ENCODE data around the gene ZBED4.

DNA sequence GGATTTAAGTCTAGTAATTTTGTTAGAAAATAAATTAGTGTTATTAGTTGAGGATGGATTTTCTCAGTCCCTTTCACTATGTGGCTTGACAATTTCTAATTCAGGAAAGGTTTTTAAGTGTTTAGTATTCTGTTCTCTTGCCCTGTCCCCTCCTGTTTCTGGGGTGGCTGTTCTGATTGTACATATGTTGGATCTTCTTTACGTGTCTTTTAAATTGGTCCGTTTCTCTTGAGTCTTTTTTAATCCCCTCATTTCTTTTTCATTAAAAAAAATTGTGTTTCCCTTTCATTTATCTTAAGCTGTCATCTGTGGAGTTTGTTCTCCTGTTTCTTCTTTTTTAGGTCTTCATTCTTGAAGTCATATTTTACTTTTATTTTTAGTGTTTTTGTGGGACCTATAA is 12.5 kb downstream of the ZBED4 start:
- TF ChIP-seq, protein P1, sequence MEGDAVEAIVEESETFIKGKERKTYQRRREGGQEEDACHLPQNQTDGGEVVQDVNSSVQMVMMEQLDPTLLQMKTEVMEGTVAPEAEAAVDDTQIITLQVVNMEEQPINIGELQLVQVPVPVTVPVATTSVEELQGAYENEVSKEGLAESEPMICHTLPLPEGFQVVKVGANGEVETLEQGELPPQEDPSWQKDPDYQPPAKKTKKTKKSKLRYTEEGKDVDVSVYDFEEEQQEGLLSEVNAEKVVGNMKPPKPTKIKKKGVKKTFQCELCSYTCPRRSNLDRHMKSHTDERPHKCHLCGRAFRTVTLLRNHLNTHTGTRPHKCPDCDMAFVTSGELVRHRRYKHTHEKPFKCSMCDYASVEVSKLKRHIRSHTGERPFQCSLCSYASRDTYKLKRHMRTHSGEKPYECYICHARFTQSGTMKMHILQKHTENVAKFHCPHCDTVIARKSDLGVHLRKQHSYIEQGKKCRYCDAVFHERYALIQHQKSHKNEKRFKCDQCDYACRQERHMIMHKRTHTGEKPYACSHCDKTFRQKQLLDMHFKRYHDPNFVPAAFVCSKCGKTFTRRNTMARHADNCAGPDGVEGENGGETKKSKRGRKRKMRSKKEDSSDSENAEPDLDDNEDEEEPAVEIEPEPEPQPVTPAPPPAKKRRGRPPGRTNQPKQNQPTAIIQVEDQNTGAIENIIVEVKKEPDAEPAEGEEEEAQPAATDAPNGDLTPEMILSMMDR (IDR thresholded peaks at IDR 0.05; ENCODE audit: low read length), result no peak
- no peak for TF ChIP-seq EZH2 (IDR thresholded peaks at IDR 0.05; ENCODE audit: borderline replicate concordance, low read length)

All from OCI-LY1 (cell line).